Fibroblast of skin of right biceps (primary cell): Measurements from ENCODE around the gene PLA2G4A.

Experiments
- DNase-seq: peaks from one replicate; pipeline ENCODE4 v3.0.0-alpha.2; 2013

Gene PLA2G4A

DNA sequence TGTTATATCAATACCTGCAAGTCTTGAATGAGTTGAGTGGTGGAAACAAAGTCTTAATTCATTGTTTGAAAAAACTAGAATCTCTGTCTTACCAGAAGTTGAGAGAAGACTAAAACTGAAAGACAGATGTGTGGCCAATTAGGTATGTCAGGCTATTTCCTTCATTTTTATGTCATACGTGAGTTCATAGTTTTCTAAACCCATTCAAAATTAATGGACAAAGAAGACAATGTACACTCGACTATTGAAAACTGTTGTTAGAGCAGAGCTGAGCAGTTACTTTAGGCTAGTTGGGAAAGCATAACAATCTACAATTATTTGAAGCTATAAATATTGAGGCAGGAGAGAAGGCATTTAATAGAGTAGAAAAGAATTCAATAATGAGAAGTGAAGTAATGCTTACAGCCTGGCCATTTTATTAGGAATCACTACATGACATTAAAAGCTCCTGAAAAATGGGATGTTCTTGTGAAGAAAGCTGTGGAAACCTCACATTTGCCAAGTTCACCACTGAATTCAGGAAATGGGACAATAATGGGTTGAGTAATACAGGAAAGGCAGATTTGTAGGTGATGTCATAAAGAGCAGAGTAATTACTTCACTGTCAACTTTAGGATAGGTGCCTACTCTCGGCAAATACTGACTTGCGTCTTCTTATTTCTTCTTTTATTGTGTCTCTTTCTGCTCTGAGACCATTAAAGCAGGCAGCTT, 204.4 kb downstream of the PLA2G4A start:
- peak; percentile 10 for DNase-seq

DNA sequence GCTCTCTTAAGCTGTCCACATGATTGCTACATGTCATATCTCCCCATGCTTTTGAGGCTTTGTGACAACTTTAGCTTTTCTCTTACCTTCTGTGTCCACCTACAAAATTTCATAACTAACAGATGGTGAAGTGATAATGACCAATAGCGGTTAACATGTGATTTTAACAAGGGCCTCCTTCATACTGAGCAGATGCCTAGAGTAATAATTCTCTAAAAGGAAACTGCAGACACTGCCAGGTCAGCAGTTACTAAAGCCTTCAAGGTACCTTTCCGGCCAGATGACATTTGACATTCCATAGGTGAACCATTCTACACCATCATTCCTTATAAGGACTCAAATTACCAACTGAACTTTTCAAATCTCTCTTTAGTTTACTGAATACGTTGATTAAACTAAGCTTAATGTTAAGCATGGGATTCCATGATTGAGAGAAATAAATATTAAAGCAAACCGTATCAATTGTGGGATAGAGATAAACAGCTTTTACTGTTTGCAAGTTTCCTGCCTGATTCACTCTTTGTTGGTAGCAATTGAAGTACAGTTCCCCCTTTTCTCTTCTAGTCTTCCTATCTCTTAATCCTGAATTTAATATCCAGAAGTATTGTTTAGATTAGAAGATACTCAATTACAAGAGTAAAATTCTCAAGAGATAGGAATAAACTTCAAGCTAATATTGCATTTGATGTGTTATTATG, 205.1 kb downstream of the PLA2G4A start:
- no peak for DNase-seq

DNA sequence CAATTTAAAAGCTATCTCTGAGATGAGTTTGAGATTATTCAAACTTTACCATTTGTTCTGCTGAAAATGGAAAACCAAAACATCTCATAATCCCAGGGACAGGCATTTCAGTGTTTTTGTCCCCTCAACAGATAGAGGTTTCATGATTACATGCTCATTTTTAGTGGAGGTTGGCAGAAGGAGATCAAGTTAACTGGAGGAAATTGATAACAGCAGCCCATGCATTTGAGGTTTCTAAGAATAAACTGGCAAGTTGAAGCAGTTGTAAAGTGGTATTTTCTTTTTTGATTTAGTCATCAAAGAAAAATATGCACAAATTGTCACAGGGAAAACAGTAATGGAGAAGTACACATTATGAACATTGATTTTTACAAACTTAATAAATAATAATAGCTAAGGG, 205.8 kb downstream of the PLA2G4A start:
- no peak for DNase-seq

DNA sequence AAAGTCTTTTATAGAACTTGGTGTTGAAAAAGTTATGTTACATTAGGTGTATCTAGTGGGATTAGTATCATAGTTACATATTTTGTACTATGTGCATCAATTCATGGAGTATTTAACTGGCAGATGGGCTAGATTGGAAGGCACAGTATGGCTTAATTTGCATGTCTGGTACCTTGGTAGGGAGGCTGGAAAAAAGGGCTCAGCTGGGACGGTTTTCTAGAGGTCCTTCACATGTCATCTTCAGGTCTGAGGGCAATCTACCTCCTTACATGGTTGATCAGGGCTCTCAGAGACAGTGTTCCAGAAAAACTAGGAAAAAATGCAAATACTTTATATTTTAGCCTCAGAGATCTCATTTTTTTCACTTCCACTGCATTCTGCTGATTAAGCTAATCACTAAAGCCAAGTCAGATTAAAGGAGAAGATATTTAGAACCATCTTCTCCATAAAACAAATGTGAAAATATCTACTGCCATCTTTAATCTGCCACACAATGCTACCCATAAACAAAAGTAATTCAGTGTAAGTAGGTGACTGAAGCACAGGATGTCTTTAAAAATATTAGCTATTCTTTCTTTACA, 209.3 kb downstream of the PLA2G4A start:
- DNase-seq = no peak
